IMR-90 (cell line): ENCODE results near the gene DLG5. TPM values are rescaled to one million over a fixed set of nuclear protein-coding genes. Genes with fewer than 3 reads are reported as not detected.

ENCODE experiments used
- ATAC-seq: fragments of 200-7000 bp; cut with Tn5 transposase; 2 replicates; pipeline ENCODE4 v1.9.1; 2020; ENCODE audit warnings: low read depth, mild to moderate bottlenecking, moderate library complexity
- BruUV-seq: library from RNA; stranded (reverse); fragments of 400-500 nt; replicated peaks from 2 replicates; lab custom pipeline; 2021; lab: Mats Ljungman, UMichigan
- CTCF ChIA-PET: fragments of 300-600 bp; formaldehyde crosslinking; extraction: SDS; loops from one replicate; lab custom pipeline; 2021; ENCODE audit warnings: antibody characterized with exemption; lab: Yijun Ruan, JAX
- POLR2A ChIA-PET: fragments of 300-600 bp; sonication (Branson Sonifier 250); formaldehyde crosslinking; loops from one replicate; lab custom pipeline; 2022; ENCODE audit warnings: antibody characterized with exemption; ENCODE audit not compliant: unreplicated experiment; lab: Charles Lee
- DNase-seq: peaks from one replicate; pipeline ENCODE4 v3.0.0; 2013
- H2AFZ ChIP-seq: replicated peaks from 2 replicates; pipeline ENCODE3; 2013; ENCODE audit warnings: low read length, mild to moderate bottlenecking; ENCODE audit not compliant: poor library complexity
- H2AK5ac ChIP-seq: 2 replicates; pipeline ENCODE4 v1.6.1; 2013; ENCODE audit warnings: low read depth, low read length, inconsistent platforms
- H2AK9ac ChIP-seq: replicated peaks from 2 replicates; pipeline ENCODE3; 2013; ENCODE audit warnings: mild to moderate bottlenecking, low read depth, low read length, moderate library complexity; ENCODE audit not compliant: poor library complexity
- H2BK120ac ChIP-seq: 2 replicates; pipeline ENCODE4 v1.6.1; 2013; ENCODE audit warnings: low read depth, low read length, inconsistent platforms
- H2BK15ac ChIP-seq: 3 replicates; pipeline ENCODE4 v1.6.1; 2013; ENCODE audit warnings: low read depth, low read length, inconsistent platforms
- H2BK20ac ChIP-seq: 2 replicates; pipeline ENCODE4 v1.6.1; 2013; ENCODE audit warnings: low read depth, mild to moderate bottlenecking, inconsistent platforms, low read length, moderate library complexity
- H2BK5ac ChIP-seq: 2 replicates; pipeline ENCODE4 v1.6.1; 2013; ENCODE audit warnings: mild to moderate bottlenecking, low read depth, low read length, inconsistent platforms; ENCODE audit not compliant: poor library complexity, severe bottlenecking
- H3K14ac ChIP-seq: replicated peaks from 2 replicates; pipeline ENCODE4 v1.6.1; 2013; ENCODE audit warnings: low read depth, low read length, inconsistent platforms
- H3K18ac ChIP-seq: 2 replicates; pipeline ENCODE4 v1.6.1; 2013; ENCODE audit warnings: low read depth, low read length, control low read depth
- H3K23ac ChIP-seq: 2 replicates; pipeline ENCODE4 v1.6.1; 2013; ENCODE audit warnings: low read depth, low read length, inconsistent platforms
- H3K27ac ChIP-seq: 2 replicates; pipeline ENCODE4 v1.5.1; 2013; ENCODE audit warnings: mild to moderate bottlenecking, control low read depth, low read length; ENCODE audit not compliant: insufficient read depth
- H3K27me3 ChIP-seq: 2 replicates; pipeline ENCODE4 v1.6.1; 2013; ENCODE audit warnings: low read length; ENCODE audit not compliant: control insufficient read depth, insufficient read depth
- H3K36me3 ChIP-seq: 2 replicates; pipeline ENCODE4 v1.6.1; 2013; ENCODE audit warnings: low read length, mixed read lengths; ENCODE audit not compliant: control insufficient read depth, insufficient read depth
- H3K4ac ChIP-seq: 2 replicates; pipeline ENCODE4 v1.6.1; 2013; ENCODE audit warnings: low read depth, low read length, inconsistent platforms
- H3K4me1 ChIP-seq: 2 replicates; pipeline ENCODE4 v1.6.1; 2013; ENCODE audit warnings: low read length, mixed read lengths; ENCODE audit not compliant: control insufficient read depth, insufficient read depth
- H3K4me2 ChIP-seq: 2 replicates; pipeline ENCODE4 v1.6.1; 2013; ENCODE audit warnings: low read depth, mild to moderate bottlenecking, control low read depth, low read length, moderate library complexity
- H3K4me3 ChIP-seq: 2 replicates; pipeline ENCODE4 v1.5.1; 2013; ENCODE audit warnings: low read depth, mild to moderate bottlenecking, control low read depth, low read length, moderate library complexity; ENCODE audit not compliant: insufficient read depth
- H3K56ac ChIP-seq: 2 replicates; pipeline ENCODE4 v1.6.1; 2013; ENCODE audit warnings: low read length, inconsistent platforms; ENCODE audit not compliant: insufficient read depth; ENCODE audit errors: extremely low read depth
- H3K79me1 ChIP-seq, 2 experiments: 2 replicates each; pipeline ENCODE4 v1.6.1; 2013; ENCODE audit warnings: low read length in 2 of 2, inconsistent platforms in 1 of 2, low read depth in 1 of 2
- H3K9ac ChIP-seq: 2 replicates; pipeline ENCODE4 v1.6.1; 2013; ENCODE audit warnings: low read depth, low read length, control low read depth
- H3K9me1 ChIP-seq: 2 replicates; pipeline ENCODE4 v1.6.1; 2013; ENCODE audit warnings: low read length, inconsistent platforms; ENCODE audit not compliant: insufficient read depth
- H3K9me3 ChIP-seq: 2 replicates; pipeline ENCODE4 v1.6.1; 2013; ENCODE audit warnings: low read length; ENCODE audit not compliant: control insufficient read depth, insufficient read depth
- H4K20me1 ChIP-seq: 2 replicates; pipeline ENCODE4 v1.6.1; 2013; ENCODE audit warnings: low read length, inconsistent platforms; ENCODE audit not compliant: insufficient read depth
- H4K5ac ChIP-seq: 2 replicates; pipeline ENCODE4 v1.6.1; 2013; ENCODE audit warnings: mild to moderate bottlenecking, low read depth, low read length, control low read depth
- H4K8ac ChIP-seq, 2 experiments: 2 replicates each; pipeline ENCODE4 v1.6.1; 2013; ENCODE audit warnings: low read depth in 2 of 2, low read length in 2 of 2, control low read depth in 1 of 2, inconsistent platforms in 1 of 2
- H4K91ac ChIP-seq: 2 replicates; pipeline ENCODE4 v1.6.1; 2013; ENCODE audit warnings: low read depth, low read length, inconsistent platforms; ENCODE audit not compliant: insufficient read depth
- BHLHE40 ChIP-seq: fragments of 150-350 bp; IDR thresholded peaks from 2 replicates; pipeline ENCODE4 v1.6.1; 2016; ENCODE audit warnings: mild to moderate bottlenecking, low read depth, low read length
- CEBPB ChIP-seq: IDR thresholded peaks from 2 replicates; pipeline ENCODE4 v1.6.1; 2012; ENCODE audit warnings: low read depth, low read length, improper control_type of control experiment
- MAFK ChIP-seq: IDR thresholded peaks from 2 replicates; pipeline ENCODE4 v1.6.1; 2012; ENCODE audit warnings: low read depth, low read length, improper control_type of control experiment
- MXI1 ChIP-seq: IDR thresholded peaks from 2 replicates; pipeline ENCODE4 v1.6.1; 2012; ENCODE audit warnings: low read depth, mild to moderate bottlenecking, low read length, moderate library complexity, borderline replicate concordance
- NFE2L2 ChIP-seq: fragments of 150-350 bp; IDR thresholded peaks from 2 replicates; pipeline ENCODE4 v1.6.1; 2016; ENCODE audit warnings: low read depth, mild to moderate bottlenecking, low read length
- POLR2A ChIP-seq: IDR thresholded peaks from 2 replicates; pipeline ENCODE4 v1.6.1; 2012; ENCODE audit warnings: mild to moderate bottlenecking, low read depth, low read length
- RCOR1 ChIP-seq: IDR thresholded peaks from 2 replicates; pipeline ENCODE4 v1.6.1; 2012; ENCODE audit warnings: mild to moderate bottlenecking, low read length, improper control_type of control experiment; ENCODE audit not compliant: insufficient replicate concordance
- RFX5 ChIP-seq: IDR thresholded peaks from 2 replicates; pipeline ENCODE4 v1.8.0; 2012; ENCODE audit warnings: low read depth, mild to moderate bottlenecking, low read length, moderate library complexity
- SMC3 ChIP-seq: fragments of 150-350 bp; IDR thresholded peaks from 2 replicates; pipeline ENCODE4 v1.6.1; 2016; ENCODE audit warnings: low read depth, mild to moderate bottlenecking, antibody characterized with exemption, low read length, moderate library complexity
- USF2 ChIP-seq: fragments of 150-350 bp; IDR thresholded peaks from 2 replicates; pipeline ENCODE4 v1.6.1; 2017; ENCODE audit warnings: mild to moderate bottlenecking, antibody characterized with exemption, low read length, low read depth
- WGBS, 2 experiments: methylation state at CpG; one replicate each; pipeline versions ENCODE4 v1.1.5 to v1.1.7; 2013; ENCODE audit warnings: missing lambda C conversion rate in 2 of 2; ENCODE audit not compliant: insufficient read length in 1 of 2; ENCODE audit errors: extremely low coverage in 2 of 2; 5-methylcytosine and 5-hydroxymethylcytosine counted together
- dilution Hi-C: fragments of 300-500 bp; cut with HindIII; formaldehyde crosslinking; loops from one replicate; pipeline ENCODE4 v1.14.3; 2018; ENCODE audit warnings: low sequenced_read_pairs; ENCODE audit not compliant: unreplicated experiment
- in situ Hi-C: fragments of 300-500 bp; cut with MboI; formaldehyde crosslinking; loops from 3 replicates; pipeline ENCODE4 v1.14.3; 2019; ENCODE audit warnings: low sequenced_read_pairs, inconsistent platforms, mixed read lengths
- intact Hi-C: fragments of 100-400 bp; cut with micrococcal nuclease; formaldehyde crosslinking; loops from 2 replicates; pipeline ENCODE4 v1.10.0; 2022
- polyA plus RNA-seq, 3 experiments: library from polyadenylated mRNA; depleted of rRNA; stranded (reverse); fragments of >200 nt; gene quantifications; 2 replicates each; pipeline ENCODE4 v1.2.3, GENCODE V29; 2012; ENCODE audit warnings: low replicate concordance in 1 of 3
- total RNA-seq: library from RNA; depleted of rRNA; stranded (reverse); fragments of >200 nt; gene quantifications from 2 replicates; pipeline ENCODE4 v1.2.3, GENCODE V29; 2012

Gene DLG5
- total and polyA plus RNA-seq, 2 of the 4 experiments (the other 2 are of a cell fraction), result 12.7 to 28.7 TPM

- Histone ChIP-seq H2BK15ac (no peak overlapping the region), H3K56ac (no peak overlapping the region), H4K8ac (no peak overlapping the region), H4K20me1 (peaks cover 84% of the 10 kb centered on the region), H2AK9ac (no peak overlapping the region), H2AK5ac (no peak overlapping the region), H3K9me1 (peaks cover 34% of the 10 kb centered on the region), H3K27ac (no peak overlapping the region), H2BK120ac (no peak overlapping the region), H3K27me3 (no peaks in the 10 kb centered on the region), H3K4me3 (no peak overlapping the region), H3K23ac (no peak overlapping the region), H3K18ac (no peak overlapping the region), H3K4ac (no peak overlapping the region), H3K9me3 (no peaks in the 10 kb centered on the region), H3K14ac (no peak overlapping the region), H3K9ac (no peak overlapping the region), H4K91ac (no peak overlapping the region), H4K5ac (no peak overlapping the region), H2AFZ (no peak overlapping the region), H2BK5ac (no peak overlapping the region), H3K4me1 (peaks cover 24% of the 10 kb centered on the region), H3K79me1 (peaks cover 43 to 92% of the 10 kb centered on the region in 2 experiments), H3K36me3 (no peaks in the 10 kb centered on the region), H3K4me2 (no peak overlapping the region), H2BK20ac (no peak overlapping the region)
- TF ChIP-seq RCOR1 (no peak), BHLHE40 (no peak), NFE2L2 (no peak), POLR2A (no peak), CEBPB (no peak), MXI1 (no peak), RFX5 (no peak), USF2 (no peak), SMC3 (no peak), MAFK (no peak)
- ChIA-PET POLR2A (no interaction called here), CTCF (no interaction called here)
- no peak for DNase-seq
- dilution Hi-C loops (no loop called here), in situ Hi-C loops (no loop called here), intact Hi-C loops (no loop called here)
- WGBS, 2 experiments, result 40% methylated on average over 1 of the region's 4 CpGs; no CpG with 5 or more reads in 1 of the 2 experiments
- no peak for ATAC-seq
- BruUV-seq, result no TSS peak
These were observed 13.5 kb downstream of the DLG5 start for GRCh38 chr10:77913090-77913489.
